HAP-1 (cell line): Measurements from ENCODE around the gene MYO15A.

Experiments
- DNase-seq, 2 experiments: peaks; one replicate each; pipeline ENCODE4 v3.0.0-alpha.2; 2016 to 2020; ENCODE audit warnings: low spot score in 2 of 2
- H3K27me3 ChIP-seq: fragments of 250-450 bp; sonication (Bioruptor Pico); 2 replicates; pipeline ENCODE4 v1.5.1; 2020; ENCODE audit warnings: low read depth, mild to moderate bottlenecking, moderate library complexity
- H3K36me3 ChIP-seq: fragments of 250-450 bp; sonication (Bioruptor Pico); replicated peaks from 2 replicates; pipeline ENCODE4 v1.5.1; 2020; ENCODE audit warnings: mild to moderate bottlenecking
- H3K4me1 ChIP-seq: fragments of 250-450 bp; sonication (Bioruptor Pico); 2 replicates; pipeline ENCODE4 v1.5.1; 2020; ENCODE audit warnings: mild to moderate bottlenecking
- H3K4me3 ChIP-seq: fragments of 250-450 bp; sonication (Bioruptor Pico); 2 replicates; pipeline ENCODE4 v1.5.1; 2020; ENCODE audit warnings: mild to moderate bottlenecking, moderate library complexity
- H3K9me3 ChIP-seq: fragments of 250-450 bp; sonication (Bioruptor Pico); 2 replicates; pipeline ENCODE4 v1.5.1; 2020; ENCODE audit warnings: mild to moderate bottlenecking, moderate library complexity
- in situ Hi-C: fragments of 300-500 bp; cut with MboI; formaldehyde crosslinking; loops from 3 replicates; pipeline ENCODE4 v1.14.3; 2020; ENCODE audit warnings: low sequenced_read_pairs, inconsistent platforms, mixed read lengths

The MYO15A gene

GRCh38 chr17:18182978-18183333, 74.4 kb downstream of the MYO15A start:
- peaks cover 19% of the 10 kb centered on the region for H3K4me1 ChIP-seq
- no peaks in the 10 kb centered on the region for H3K9me3 ChIP-seq
- DNase-seq: peak; percentile 49 to 87
- in situ Hi-C loops: no loop called here
- peaks cover 15% of the 10 kb centered on the region for H3K36me3 ChIP-seq
- no peaks in the 10 kb centered on the region for H3K27me3 ChIP-seq
- peak overlapping the region; percentile 71 for H3K4me3 ChIP-seq

- in situ Hi-C loops: no loop called here
- Histone ChIP-seq H3K4me1 (peaks cover 21% of the 10 kb centered on the region), H3K9me3 (no peaks in the 10 kb centered on the region), H3K36me3 (peaks cover 21% of the 10 kb centered on the region), H3K27me3 (no peaks in the 10 kb centered on the region), H3K4me3 (peak within 1 kb of the TSS; percentile 71)
- peak; percentile 97 to 98 for DNase-seq
These were observed 75.0 kb downstream of the MYO15A start, which contains the start of gene ALKBH5 for GRCh38 chr17:18183334-18184142. Gene ALKBH5, plus strand, starts transcription at chr17:18183828. Its CDS starts 416 bp downstream, at chr17:18184244.

GRCh38 chr17:18184143-18185031, 75.8 kb downstream of the MYO15A start:
- Histone ChIP-seq H3K36me3 (peaks cover 28% of the 10 kb centered on the region), H3K4me1 (peaks cover 21% of the 10 kb centered on the region), H3K27me3 (no peaks in the 10 kb centered on the region), H3K9me3 (no peaks in the 10 kb centered on the region), H3K4me3 (peak overlapping the region; percentile 71)
- in situ Hi-C loops: no loop called here
- DNase-seq: peak in 1 of 2 experiments; percentile 61

GRCh38 chr17:18185391-18185790, 76.8 kb downstream of the MYO15A start:
- Histone ChIP-seq H3K27me3 (no peaks in the 10 kb centered on the region), H3K4me1 (peaks cover 21% of the 10 kb centered on the region), H3K4me3 (peak overlapping the region; percentile 71), H3K36me3 (peaks cover 37% of the 10 kb centered on the region), H3K9me3 (no peaks in the 10 kb centered on the region)
- in situ Hi-C loops: no loop called here
- DNase-seq: peak; percentile 48 to 54

- H3K4me3 ChIP-seq: peak overlapping the region; percentile 71
- DNase-seq: no peak
- peaks cover 42% of the 10 kb centered on the region for H3K36me3 ChIP-seq
- peaks cover 21% of the 10 kb centered on the region for H3K4me1 ChIP-seq
- in situ Hi-C loops: no loop called here
- H3K9me3 ChIP-seq: no peaks in the 10 kb centered on the region
- H3K27me3 ChIP-seq: no peaks in the 10 kb centered on the region
These were observed 77.5 kb downstream of the MYO15A start for GRCh38 chr17:18185832-18186626.

- peaks cover 46% of the 10 kb centered on the region for H3K36me3 ChIP-seq
- peak overlapping the region; percentile 71 for H3K4me3 ChIP-seq
- in situ Hi-C loops: no loop called here
- no peaks in the 10 kb centered on the region for H3K27me3 ChIP-seq
- peaks cover 21% of the 10 kb centered on the region for H3K4me1 ChIP-seq
- DNase-seq: no peak
- no peaks in the 10 kb centered on the region for H3K9me3 ChIP-seq
These were observed 78.0 kb downstream of the MYO15A start for GRCh38 chr17:18186627-18186982.

GRCh38 chr17:18187226-18187625, 78.7 kb downstream of the MYO15A start:
- peak overlapping the region; percentile 71 for H3K4me3 ChIP-seq

GRCh38 chr17:18187821-18188761, 79.5 kb downstream of the MYO15A start:
- Histone ChIP-seq H3K9me3 (no peaks in the 10 kb centered on the region), H3K27me3 (no peaks in the 10 kb centered on the region), H3K4me3 (peak overlapping the region; percentile 71), H3K36me3 (peaks cover 49% of the 10 kb centered on the region), H3K4me1 (peaks cover 17% of the 10 kb centered on the region)
- no peak for DNase-seq
- in situ Hi-C loops: no loop called here

More at GRCh38 chr17:18187226-18187625, 78.7 kb downstream of the MYO15A start:
- Histone ChIP-seq H3K4me1 (peaks cover 21% of the 10 kb centered on the region), H3K36me3 (peaks cover 46% of the 10 kb centered on the region), H3K9me3 (no peaks in the 10 kb centered on the region), H3K27me3 (no peaks in the 10 kb centered on the region)
- in situ Hi-C loops: no loop called here
- DNase-seq: peak; percentile 38 to 63

- Histone ChIP-seq H3K4me3 (no peak overlapping the region), H3K27me3 (no peaks in the 10 kb centered on the region), H3K36me3 (peaks cover 63% of the 10 kb centered on the region), H3K9me3 (no peaks in the 10 kb centered on the region), H3K4me1 (peaks cover 17% of the 10 kb centered on the region)
- in situ Hi-C loops: no loop called here
- DNase-seq: no peak
These were observed 82.2 kb downstream of the MYO15A start for GRCh38 chr17:18190628-18191235.

- no peaks in the 10 kb centered on the region for H3K27me3 ChIP-seq
- in situ Hi-C loops: no loop called here
- peaks cover 17% of the 10 kb centered on the region for H3K4me1 ChIP-seq
- no peak overlapping the region for H3K4me3 ChIP-seq
- no peak for DNase-seq
- no peaks in the 10 kb centered on the region for H3K9me3 ChIP-seq
- peaks cover 62% of the 10 kb centered on the region for H3K36me3 ChIP-seq
These were observed 82.7 kb downstream of the MYO15A start for GRCh38 chr17:18191236-18191667.

- no peaks in the 10 kb centered on the region for H3K27me3 ChIP-seq
- in situ Hi-C loops: no loop called here
- H3K4me1 ChIP-seq: peaks cover 12% of the 10 kb centered on the region
- no peak overlapping the region for H3K4me3 ChIP-seq
- no peaks in the 10 kb centered on the region for H3K9me3 ChIP-seq
- peak in 1 of 2 experiments; percentile 31 for DNase-seq
- peaks cover 66% of the 10 kb centered on the region for H3K36me3 ChIP-seq
These were observed 83.4 kb downstream of the MYO15A start for GRCh38 chr17:18191967-18192366.

- H3K4me1 ChIP-seq: no peaks in the 10 kb centered on the region
- in situ Hi-C loops: no loop called here
- peaks cover 68% of the 10 kb centered on the region for H3K36me3 ChIP-seq
- H3K4me3 ChIP-seq: no peak overlapping the region
- H3K27me3 ChIP-seq: no peaks in the 10 kb centered on the region
- DNase-seq: no peak
- no peaks in the 10 kb centered on the region for H3K9me3 ChIP-seq
These were observed 85.8 kb downstream of the MYO15A start for GRCh38 chr17:18194394-18194793.
